A549 (cell line): ENCODE data around the gene ABHD12. TPM values are rescaled to one million over a fixed set of nuclear protein-coding genes. Genes with fewer than 3 reads are reported as not detected.
A peak's percentile ranks its signal among the peaks of the same experiment; 100 is the strongest.

Experiments
- ATAC-seq, 2 experiments: fragments of 200-7000 bp in 1 of 2; fragments of >200 bp in 1 of 2; cut with Nextera tagmentation in 1 of 2; cut with Tn5 transposase in 1 of 2; 3 replicates each; pipeline versions ENCODE4 v1.8.0 to v1.9.1; 2018 to 2020; ENCODE audit warnings: mild to moderate bottlenecking in 1 of 2, moderate library complexity in 1 of 2
- CTCF ChIA-PET: fragments of 300-600 bp; sonication (Branson Sonifier 250); formaldehyde crosslinking; extraction: SDS; loops from one replicate; lab custom pipeline; 2021; ENCODE audit warnings: antibody characterized with exemption, inconsistent platforms; lab: Yijun Ruan, JAX
- POLR2A ChIA-PET: fragments of 350-600 bp; formaldehyde crosslinking; extraction: SDS; loops from one replicate; lab custom pipeline; 2021; ENCODE audit warnings: antibody characterized with exemption, inconsistent platforms; lab: Yijun Ruan, JAX
- DNase-seq, 2 experiments: peaks; one replicate each; pipeline versions ENCODE4 v3.0.0 to v3.0.0-alpha.2; 2011 to 2016; ENCODE audit warnings: low read depth in 1 of 2, low spot score in 1 of 2
- FAIRE-seq: peaks from 2 replicates; lab custom pipeline; 2011; peaks lifted over from hg19 to GRCh38; lab: Jason Lieb, UNC
- H3K27ac ChIP-seq, 2 experiments: fragments of >200 bp; sonication (Bioruptor Twin); formaldehyde crosslinking; 3 replicates each; pipeline ENCODE4 v1.5.1; 2016 to 2017
- H3K4me1 ChIP-seq: fragments of >200 bp; sonication (Bioruptor Twin); formaldehyde crosslinking; 3 replicates; pipeline ENCODE4 v1.6.1; 2016
- H3K4me2 ChIP-seq: fragments of >200 bp; sonication (Bioruptor Twin); formaldehyde crosslinking; 3 replicates; pipeline ENCODE4 v1.6.1; 2016
- H3K4me3 ChIP-seq: fragments of >200 bp; sonication (Bioruptor Twin); formaldehyde crosslinking; 3 replicates; pipeline ENCODE4 v1.5.1; 2016
- H3K9me3 ChIP-seq: fragments of >200 bp; sonication (Bioruptor Twin); formaldehyde crosslinking; 3 replicates; pipeline ENCODE4 v1.6.1; 2016
- BHLHE40 ChIP-seq: IDR thresholded peaks from 2 replicates; pipeline ENCODE4 v1.6.1; 2012; ENCODE audit warnings: low read depth, low read length, inconsistent platforms
- CBX2 ChIP-seq: fragments of 200-600 bp; sonication (generic); IDR thresholded peaks from 2 replicates; pipeline ENCODE4 v1.6.1; 2016; ENCODE audit warnings: low read depth, mild to moderate bottlenecking, borderline replicate concordance
- E2F6 ChIP-seq: IDR thresholded peaks from 2 replicates; pipeline ENCODE4 v1.6.1; 2012; ENCODE audit warnings: low read depth, borderline replicate concordance
- EHF ChIP-seq: fragments of 250-450 bp; sonication (Bioruptor Pico); IDR thresholded peaks from 2 replicates; pipeline ENCODE4 v1.5.0; 2020; ENCODE audit warnings: mild to moderate bottlenecking
- EP300 ChIP-seq, 2 experiments: fragments of >200 bp; sonication (Bioruptor Twin); formaldehyde crosslinking; IDR thresholded peaks; 2 replicates in 1 of 2; 3 replicates in 1 of 2; pipeline ENCODE4 v1.6.1; 2016 to 2017
- HOXA7 ChIP-seq: fragments of 250-450 bp; sonication (Bioruptor Pico); IDR thresholded peaks from 2 replicates; pipeline ENCODE4 v1.5.0; 2020; ENCODE audit warnings: mild to moderate bottlenecking, moderate library complexity
- HOXB13 ChIP-seq: fragments of 250-450 bp; sonication (Bioruptor Pico); IDR thresholded peaks from 2 replicates; pipeline ENCODE4 v1.5.0; 2020; ENCODE audit warnings: low read depth, mild to moderate bottlenecking, moderate library complexity
- JUNB ChIP-seq: fragments of >200 bp; sonication (Bioruptor Twin); formaldehyde crosslinking; IDR thresholded peaks from 2 replicates; pipeline ENCODE4 v1.6.1; 2016
- KDM5A ChIP-seq: fragments of 200-600 bp; sonication (generic); IDR thresholded peaks from 2 replicates; pipeline ENCODE4 v1.6.1; 2016; ENCODE audit warnings: antibody characterized with exemption, mild to moderate bottlenecking
- MAFK ChIP-seq: fragments of 450-650 bp; IDR thresholded peaks from 2 replicates; pipeline ENCODE4 v1.6.1; 2014; ENCODE audit not compliant: partially characterized antibody
- MAX ChIP-seq: IDR thresholded peaks from 2 replicates; pipeline ENCODE4 v1.6.1; 2012
- NFE2L2 ChIP-seq: fragments of 150-350 bp; conservative IDR thresholded peaks from 2 replicates; pipeline ENCODE4 v1.6.1; 2014; ENCODE audit warnings: low read length
- NPAS2 ChIP-seq: fragments of 250-450 bp; sonication (Bioruptor Pico); IDR thresholded peaks from 2 replicates; pipeline ENCODE4 v1.8.0; 2022; ENCODE audit warnings: mild to moderate bottlenecking, moderate library complexity, borderline replicate concordance
- SMC3 ChIP-seq: fragments of >200 bp; sonication (Bioruptor Twin); formaldehyde crosslinking; IDR thresholded peaks from 3 replicates; pipeline ENCODE4 v1.6.1; 2018; ENCODE audit warnings: inconsistent platforms
- TFCP2L1 ChIP-seq: fragments of 250-450 bp; sonication (Bioruptor Pico); IDR thresholded peaks from 2 replicates; pipeline ENCODE4 v1.5.0; 2021; ENCODE audit warnings: mild to moderate bottlenecking
- ZFP36 ChIP-seq: fragments of 450-650 bp; IDR thresholded peaks from 2 replicates; pipeline ENCODE4 v1.6.1; 2014; ENCODE audit warnings: borderline replicate concordance; ENCODE audit not compliant: partially characterized antibody
- WGBS: methylation state at CpG from one replicate; pipeline ENCODE4 v1.1.6; 2017; ENCODE audit errors: missing lambda C conversion rate; 5-methylcytosine and 5-hydroxymethylcytosine counted together
- polyA plus RNA-seq, 4 experiments: library from polyadenylated mRNA; depleted of rRNA in 3 of 4; stranded (reverse); fragments of >200 nt; fragmentation: RNase III in 1 of 4; extraction: RNeasy Plus Mini Kit Qiagen cat#74134 plus additional on column Dnase treatment in 1 of 4; gene quantifications; 2 replicates in 3 of 4; 3 replicates in 1 of 4; pipeline ENCODE4 v1.2.3, GENCODE V29; 2011 to 2017
- TF ChIP-seq, protein P1 (sequence below): fragments of >200 bp; sonication (Bioruptor Twin); formaldehyde crosslinking; IDR thresholded peaks from 2 replicates; pipeline ENCODE4 v1.6.1; 2016
- TF ChIP-seq, protein P2 (sequence below): fragments of >200 bp; sonication (Bioruptor Twin); formaldehyde crosslinking; IDR thresholded peaks from 3 replicates; pipeline ENCODE4 v1.5.1; 2016
- TF ChIP-seq, protein P3 (sequence below): fragments of 200-600 bp; sonication (generic); IDR thresholded peaks from 2 replicates; pipeline ENCODE4 v1.6.1; 2016; ENCODE audit warnings: antibody characterized with exemption, mild to moderate bottlenecking, moderate library complexity
- TF ChIP-seq, protein P4 (sequence below): fragments of >200 bp; sonication (Bioruptor Twin); formaldehyde crosslinking; IDR thresholded peaks from 3 replicates; pipeline ENCODE4 v1.6.1; 2016

Gene ABHD12
- polyA plus RNA-seq, 2 of the 4 experiments (the other 2 are of a cell fraction) = 54.3 to 101 TPM

- TF ChIP-seq E2F6 (no peak), MAFK (peak; percentile 38)
- ATAC-seq (no peak), FAIRE-seq (no peak), DNase-seq (no peak)
- H3K4me2 ChIP-seq = no peak overlapping the region
- POLR2A ChIA-PET = no interaction called here
- H3K27ac ChIP-seq = no peak overlapping the region
- CTCF ChIA-PET = interaction anchor here (1.1 to 1.5 kb wide), 3 partner anchors 10 to 43 kb away, joined by 4 to 7 read pairs (median 4); no protein-coding TSS in a partner anchor
- no peaks in the 10 kb centered on the region for H3K9me3 ChIP-seq
- peaks cover 20% of the 10 kb centered on the region for H3K4me1 ChIP-seq
- WGBS = 56% methylated on average over 3 of the region's 3 CpGs
- no peak overlapping the region for H3K4me3 ChIP-seq
These were observed 35.5 kb downstream of the ABHD12 start for GRCh38 chr20:25355011-25355595.

DNA sequence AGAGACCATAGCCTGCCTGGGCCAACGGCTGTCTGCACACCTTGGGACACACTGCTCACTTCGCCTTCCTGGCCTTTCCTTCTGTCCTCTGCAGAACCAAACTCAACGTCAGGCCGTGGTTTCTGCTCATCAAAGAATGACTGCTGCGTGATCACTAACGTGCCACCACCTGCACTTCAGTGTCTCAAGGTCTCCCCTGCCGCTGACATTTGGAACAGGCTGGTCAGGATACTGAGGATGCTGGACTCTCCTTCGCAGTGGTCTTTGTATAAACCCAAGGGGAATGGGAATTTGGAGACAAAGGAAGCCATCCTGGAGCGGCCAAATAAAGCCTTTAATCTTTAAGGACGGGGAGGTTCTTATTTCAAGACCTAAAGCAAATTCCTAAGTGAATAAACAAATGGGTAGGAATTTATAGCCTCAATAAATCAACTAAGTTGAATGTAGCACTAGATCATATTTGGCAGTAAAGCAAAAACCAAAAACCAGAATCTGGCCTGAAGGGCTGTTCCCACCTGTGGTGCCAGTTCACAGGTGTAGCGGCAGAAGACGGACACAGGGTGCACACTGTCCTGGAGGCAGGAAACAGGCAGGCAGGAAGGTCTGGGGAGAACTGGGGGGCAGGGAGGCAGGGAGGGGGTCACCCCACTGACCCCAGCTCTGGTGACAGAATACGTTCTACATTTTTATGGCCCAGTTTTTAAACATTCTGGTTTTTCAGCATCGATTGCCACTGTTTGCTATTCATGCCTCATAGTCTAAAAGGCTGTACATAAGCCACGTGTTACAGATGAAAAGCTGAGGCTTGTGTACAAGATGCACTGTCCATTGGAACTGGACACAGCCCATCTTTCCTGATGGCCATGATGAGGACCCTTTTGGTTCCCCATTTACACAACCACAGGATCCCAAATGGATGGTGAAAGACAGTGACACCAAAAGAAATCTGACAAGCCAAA is 36.6 kb downstream of the ABHD12 start:
- Histone ChIP-seq H3K9me3 (no peaks in the 10 kb centered on the region), H3K4me3 (no peak overlapping the region), H3K27ac (no peak overlapping the region), H3K4me2 (no peak overlapping the region), H3K4me1 (peaks cover 20% of the 10 kb centered on the region)
- TF ChIP-seq EP300 (IDR thresholded peaks at IDR 0.05) (no peak), EHF (CRISPR knock-in tag) (no peak), HOXA7 (CRISPR knock-in tag) (no peak), MAX (no peak)
- ATAC-seq (peak in 1 of 2 experiments; percentile 31; a peak in 2 of 6 replicates), FAIRE-seq (no peak), DNase-seq (no peak)
- CTCF ChIA-PET = interaction anchor here (1.1 to 1.4 kb wide), 3 partner anchors 11 to 360 kb away, joined by 4 to 5 read pairs (median 4); no protein-coding TSS in a partner anchor
- POLR2A ChIA-PET = no interaction called here
- WGBS = 88% methylated on average over 15 of the region's 15 CpGs

DNA sequence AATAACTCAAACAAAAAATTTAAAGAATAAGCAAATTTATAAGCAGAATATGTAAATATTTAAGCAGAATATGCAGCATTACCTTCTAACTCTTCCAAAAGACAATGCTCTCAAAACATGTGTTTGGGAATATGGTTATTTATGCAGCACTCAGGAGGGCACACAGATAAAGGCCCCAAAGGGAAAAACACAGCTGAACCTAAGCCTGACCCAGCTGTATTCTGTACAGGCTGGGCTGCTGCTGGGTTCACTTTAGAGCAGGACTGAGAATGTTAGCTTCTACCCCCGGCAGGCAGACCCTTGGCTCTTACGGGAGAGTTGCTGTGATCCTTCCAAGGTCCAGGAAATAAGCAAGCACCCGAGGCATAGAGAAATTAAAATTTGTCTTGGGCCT is 37.3 kb downstream of the ABHD12 start:
- POLR2A ChIA-PET = interaction anchor here (1.1 kb wide), 1 partner anchor 38 kb away, joined by 4 read pairs; no protein-coding TSS in a partner anchor
- TF ChIP-seq SMC3 (no peak), HOXB13 (CRISPR knock-in tag) (no peak), KDM5A (no peak), JUNB (no peak), E2F6 (no peak), NFE2L2 (no peak), BHLHE40 (no peak), NPAS2 (CRISPR knock-in tag) (no peak), CBX2 (no peak), TFCP2L1 (CRISPR knock-in tag) (no peak), MAX (no peak), ZFP36 (no peak)
- TF ChIP-seq, protein P1, sequence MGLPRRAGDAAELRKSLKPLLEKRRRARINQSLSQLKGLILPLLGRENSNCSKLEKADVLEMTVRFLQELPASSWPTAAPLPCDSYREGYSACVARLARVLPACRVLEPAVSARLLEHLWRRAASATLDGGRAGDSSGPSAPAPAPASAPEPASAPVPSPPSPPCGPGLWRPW = no peak
- TF ChIP-seq, protein P2, sequence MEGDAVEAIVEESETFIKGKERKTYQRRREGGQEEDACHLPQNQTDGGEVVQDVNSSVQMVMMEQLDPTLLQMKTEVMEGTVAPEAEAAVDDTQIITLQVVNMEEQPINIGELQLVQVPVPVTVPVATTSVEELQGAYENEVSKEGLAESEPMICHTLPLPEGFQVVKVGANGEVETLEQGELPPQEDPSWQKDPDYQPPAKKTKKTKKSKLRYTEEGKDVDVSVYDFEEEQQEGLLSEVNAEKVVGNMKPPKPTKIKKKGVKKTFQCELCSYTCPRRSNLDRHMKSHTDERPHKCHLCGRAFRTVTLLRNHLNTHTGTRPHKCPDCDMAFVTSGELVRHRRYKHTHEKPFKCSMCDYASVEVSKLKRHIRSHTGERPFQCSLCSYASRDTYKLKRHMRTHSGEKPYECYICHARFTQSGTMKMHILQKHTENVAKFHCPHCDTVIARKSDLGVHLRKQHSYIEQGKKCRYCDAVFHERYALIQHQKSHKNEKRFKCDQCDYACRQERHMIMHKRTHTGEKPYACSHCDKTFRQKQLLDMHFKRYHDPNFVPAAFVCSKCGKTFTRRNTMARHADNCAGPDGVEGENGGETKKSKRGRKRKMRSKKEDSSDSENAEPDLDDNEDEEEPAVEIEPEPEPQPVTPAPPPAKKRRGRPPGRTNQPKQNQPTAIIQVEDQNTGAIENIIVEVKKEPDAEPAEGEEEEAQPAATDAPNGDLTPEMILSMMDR = no peak
- TF ChIP-seq, protein P3, sequence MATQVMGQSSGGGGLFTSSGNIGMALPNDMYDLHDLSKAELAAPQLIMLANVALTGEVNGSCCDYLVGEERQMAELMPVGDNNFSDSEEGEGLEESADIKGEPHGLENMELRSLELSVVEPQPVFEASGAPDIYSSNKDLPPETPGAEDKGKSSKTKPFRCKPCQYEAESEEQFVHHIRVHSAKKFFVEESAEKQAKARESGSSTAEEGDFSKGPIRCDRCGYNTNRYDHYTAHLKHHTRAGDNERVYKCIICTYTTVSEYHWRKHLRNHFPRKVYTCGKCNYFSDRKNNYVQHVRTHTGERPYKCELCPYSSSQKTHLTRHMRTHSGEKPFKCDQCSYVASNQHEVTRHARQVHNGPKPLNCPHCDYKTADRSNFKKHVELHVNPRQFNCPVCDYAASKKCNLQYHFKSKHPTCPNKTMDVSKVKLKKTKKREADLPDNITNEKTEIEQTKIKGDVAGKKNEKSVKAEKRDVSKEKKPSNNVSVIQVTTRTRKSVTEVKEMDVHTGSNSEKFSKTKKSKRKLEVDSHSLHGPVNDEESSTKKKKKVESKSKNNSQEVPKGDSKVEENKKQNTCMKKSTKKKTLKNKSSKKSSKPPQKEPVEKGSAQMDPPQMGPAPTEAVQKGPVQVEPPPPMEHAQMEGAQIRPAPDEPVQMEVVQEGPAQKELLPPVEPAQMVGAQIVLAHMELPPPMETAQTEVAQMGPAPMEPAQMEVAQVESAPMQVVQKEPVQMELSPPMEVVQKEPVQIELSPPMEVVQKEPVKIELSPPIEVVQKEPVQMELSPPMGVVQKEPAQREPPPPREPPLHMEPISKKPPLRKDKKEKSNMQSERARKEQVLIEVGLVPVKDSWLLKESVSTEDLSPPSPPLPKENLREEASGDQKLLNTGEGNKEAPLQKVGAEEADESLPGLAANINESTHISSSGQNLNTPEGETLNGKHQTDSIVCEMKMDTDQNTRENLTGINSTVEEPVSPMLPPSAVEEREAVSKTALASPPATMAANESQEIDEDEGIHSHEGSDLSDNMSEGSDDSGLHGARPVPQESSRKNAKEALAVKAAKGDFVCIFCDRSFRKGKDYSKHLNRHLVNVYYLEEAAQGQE = no peak
- TF ChIP-seq, protein P4, sequence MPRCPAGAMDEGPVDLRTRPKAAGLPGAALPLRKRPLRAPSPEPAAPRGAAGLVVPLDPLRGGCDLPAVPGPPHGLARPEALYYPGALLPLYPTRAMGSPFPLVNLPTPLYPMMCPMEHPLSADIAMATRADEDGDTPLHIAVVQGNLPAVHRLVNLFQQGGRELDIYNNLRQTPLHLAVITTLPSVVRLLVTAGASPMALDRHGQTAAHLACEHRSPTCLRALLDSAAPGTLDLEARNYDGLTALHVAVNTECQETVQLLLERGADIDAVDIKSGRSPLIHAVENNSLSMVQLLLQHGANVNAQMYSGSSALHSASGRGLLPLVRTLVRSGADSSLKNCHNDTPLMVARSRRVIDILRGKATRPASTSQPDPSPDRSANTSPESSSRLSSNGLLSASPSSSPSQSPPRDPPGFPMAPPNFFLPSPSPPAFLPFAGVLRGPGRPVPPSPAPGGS = no peak

More for the DNA sequence above, 37.3 kb downstream of the ABHD12 start:
- peaks cover 20% of the 10 kb centered on the region for H3K4me1 ChIP-seq
- ATAC-seq = no peak; a peak in 1 of 6 replicates
- H3K9me3 ChIP-seq = no peaks in the 10 kb centered on the region
- H3K4me3 ChIP-seq = no peak overlapping the region
- no peak for DNase-seq
- H3K27ac ChIP-seq = no peak overlapping the region
- FAIRE-seq = no peak
- H3K4me2 ChIP-seq = no peak overlapping the region
- CTCF ChIA-PET = interaction anchor here (0.6 to 1.4 kb wide), 4 partner anchors 13 to 359 kb away, joined by 4 to 5 read pairs (median 4); no protein-coding TSS in a partner anchor
- WGBS = 78% methylated on average over 3 of the region's 3 CpGs
